Fibroblast of skin of abdomen (primary cell): ENCODE measurements around the gene FMO5.
A peak's percentile ranks its signal among the peaks of the same experiment; 100 is the strongest.
"Not testable (repeated sequence)": the region's sequence is repeated elsewhere in the genome, so short reads cannot be mapped to it uniquely, and the experiment has no call there.

ENCODE experiments used
- DNase-seq: peaks from one replicate; pipeline ENCODE4 v3.0.0-alpha.2; 2013

The FMO5 gene

DNA sequence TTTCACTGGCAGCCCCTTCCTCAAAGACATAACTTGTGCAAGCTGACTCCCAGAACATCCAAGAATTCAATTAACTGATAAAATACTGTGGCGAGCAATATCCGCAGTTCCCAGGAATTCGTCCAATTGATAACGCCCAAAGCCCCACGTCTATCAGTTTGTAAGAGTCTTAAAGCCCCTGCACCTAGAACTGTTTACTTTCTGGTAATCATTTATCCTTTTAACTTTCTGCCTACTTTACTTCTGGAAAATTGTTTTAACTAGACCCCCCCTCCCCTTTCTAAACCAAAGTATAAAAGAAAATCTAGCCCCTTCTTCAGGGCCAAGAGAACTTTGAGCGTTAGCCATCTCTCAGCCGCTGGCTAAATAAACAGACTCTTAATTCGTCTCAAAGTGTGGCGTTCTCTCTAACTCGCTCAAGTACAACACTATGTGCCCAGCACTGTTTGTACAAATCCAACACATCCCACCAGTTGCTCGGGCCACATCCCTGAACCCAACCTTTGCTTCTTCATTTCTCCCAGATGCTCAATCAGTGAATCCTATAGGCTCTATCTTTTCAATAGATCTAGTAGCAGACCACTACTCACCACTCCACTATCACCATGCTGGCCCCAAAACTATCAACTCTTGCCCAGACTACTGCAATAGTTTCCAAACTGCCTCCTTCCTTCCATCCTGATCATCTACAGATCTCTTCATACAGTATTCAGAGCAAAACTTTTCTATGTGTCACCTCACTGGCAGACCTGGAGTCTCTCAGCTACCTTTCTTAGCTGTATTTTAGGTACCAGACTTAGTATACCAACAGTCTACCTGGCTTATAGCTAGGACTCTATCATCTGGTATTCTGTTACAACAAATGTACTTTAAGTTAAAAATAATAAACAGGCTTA is 14.0 kb upstream of the FMO5 start:
- no peak for DNase-seq

DNA sequence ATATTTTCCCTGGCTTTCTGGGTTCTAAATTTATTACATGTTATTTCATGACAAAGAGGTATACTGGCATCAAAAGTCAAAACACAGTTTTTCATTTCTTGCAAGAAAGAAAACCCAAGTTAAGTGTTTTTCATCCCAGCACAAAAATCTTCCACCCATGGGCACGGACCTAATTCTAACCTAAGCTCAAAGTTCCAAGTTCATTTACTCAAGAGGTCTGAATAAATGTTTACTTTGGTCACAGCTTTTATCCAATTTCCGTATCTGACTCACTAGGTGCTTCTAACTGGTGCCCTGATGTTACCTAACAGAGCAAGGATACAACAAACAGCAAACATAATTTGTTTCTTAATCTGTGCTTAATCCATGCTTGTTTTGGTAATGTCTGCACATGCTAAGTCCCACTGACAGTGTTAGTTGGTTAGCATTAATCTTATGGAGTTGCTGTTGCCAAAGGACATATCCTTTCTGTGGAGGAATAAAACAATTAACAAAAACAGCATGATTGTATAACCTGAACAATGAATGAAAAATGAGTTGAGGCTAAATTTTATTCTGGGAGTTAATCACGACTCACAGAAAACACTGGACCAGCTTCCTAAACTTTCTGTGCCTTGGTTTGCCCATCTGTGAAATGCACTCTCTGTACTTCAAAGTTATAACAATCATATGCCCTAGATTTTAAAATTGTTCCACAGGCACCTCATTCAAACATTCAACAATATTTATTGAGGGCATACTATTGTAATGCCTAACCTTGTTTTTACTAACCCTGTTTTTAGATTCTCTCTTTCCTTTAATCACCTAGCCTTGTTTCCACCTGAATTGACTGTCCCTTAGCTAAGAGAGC is 13.1 kb upstream of the FMO5 start:
- no peak for DNase-seq

DNA sequence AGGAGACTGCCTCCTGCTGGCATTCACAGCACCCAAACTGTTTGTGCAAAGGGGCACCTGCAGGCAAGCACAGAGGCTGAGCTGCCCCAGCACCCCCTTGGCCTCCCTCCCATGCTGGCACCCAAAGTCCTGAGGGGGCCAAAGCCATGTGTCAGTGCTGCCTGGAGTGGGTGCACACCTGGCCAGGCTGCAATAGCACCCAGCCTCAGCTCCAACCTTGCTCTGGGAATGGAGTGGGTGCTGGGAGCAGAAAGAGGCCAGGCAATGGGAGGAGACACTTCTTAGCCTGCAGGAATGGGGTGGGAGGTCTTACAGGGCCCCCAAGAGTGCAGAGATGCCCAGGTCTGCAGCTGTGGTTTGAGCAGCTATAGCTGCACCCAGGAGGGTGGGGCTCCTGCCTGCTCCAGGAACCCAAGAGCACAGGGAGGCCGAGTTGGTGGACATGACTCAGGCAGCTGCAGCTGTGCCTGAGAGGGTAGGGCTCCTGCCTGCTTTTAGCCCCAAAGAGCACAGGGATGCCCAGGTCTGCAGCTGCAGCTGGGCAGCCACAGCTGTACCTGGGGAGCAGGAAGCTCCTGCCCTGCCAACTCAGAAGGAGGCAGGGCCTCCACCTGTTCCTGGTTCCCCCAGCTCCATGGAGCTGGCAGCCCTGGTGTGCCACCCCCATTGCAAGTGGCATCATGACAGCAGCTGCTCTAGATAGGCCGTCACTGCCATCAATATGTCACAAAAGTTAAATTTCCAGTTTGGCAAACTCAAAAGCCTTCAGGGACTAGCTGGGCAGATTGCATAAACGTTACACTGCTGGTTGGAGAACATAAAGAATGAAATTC is 12.0 kb upstream of the FMO5 start:
- DNase-seq: no peak

DNA sequence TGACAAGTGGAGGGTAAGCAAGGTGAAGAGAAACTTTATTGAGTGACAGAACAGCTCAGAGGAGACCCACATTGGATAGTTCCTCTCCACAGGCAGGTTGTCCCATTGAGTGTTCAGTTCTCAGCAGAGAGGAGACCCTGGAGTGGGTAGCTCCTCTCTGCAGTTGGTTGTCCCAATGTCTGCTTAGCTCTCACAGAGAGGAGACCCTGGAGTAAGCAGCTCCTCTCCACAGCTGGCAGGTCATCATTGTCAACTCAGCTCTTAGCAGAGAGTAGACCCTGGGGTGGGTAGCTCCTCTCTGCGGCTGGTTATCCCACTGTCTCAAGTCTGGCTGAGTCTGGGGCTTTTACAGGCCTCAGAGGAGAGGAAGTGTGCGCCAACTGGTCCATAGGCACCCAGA is 11.3 kb upstream of the FMO5 start:
- no peak for DNase-seq

DNA sequence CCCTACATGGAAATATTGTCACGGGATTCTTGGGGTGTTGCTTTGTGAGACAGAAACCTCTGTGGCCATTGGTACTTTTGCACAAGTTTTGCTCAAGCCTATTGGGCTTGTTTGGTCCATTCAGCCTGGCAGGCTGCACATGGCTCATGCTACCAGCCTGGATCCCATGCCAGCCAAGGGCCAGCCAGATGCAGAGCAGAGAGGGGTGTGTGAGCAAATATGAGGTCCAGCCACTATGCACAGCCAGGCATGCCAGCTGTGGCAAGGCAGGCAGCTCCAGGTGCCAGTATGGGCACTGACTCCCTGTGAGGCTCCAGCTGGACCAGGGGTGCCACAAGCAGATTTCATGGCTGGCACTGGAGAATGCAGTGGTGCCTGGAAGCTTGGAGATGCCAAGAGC is 10.7 kb upstream of the FMO5 start:
- DNase-seq: no peak

DNA sequence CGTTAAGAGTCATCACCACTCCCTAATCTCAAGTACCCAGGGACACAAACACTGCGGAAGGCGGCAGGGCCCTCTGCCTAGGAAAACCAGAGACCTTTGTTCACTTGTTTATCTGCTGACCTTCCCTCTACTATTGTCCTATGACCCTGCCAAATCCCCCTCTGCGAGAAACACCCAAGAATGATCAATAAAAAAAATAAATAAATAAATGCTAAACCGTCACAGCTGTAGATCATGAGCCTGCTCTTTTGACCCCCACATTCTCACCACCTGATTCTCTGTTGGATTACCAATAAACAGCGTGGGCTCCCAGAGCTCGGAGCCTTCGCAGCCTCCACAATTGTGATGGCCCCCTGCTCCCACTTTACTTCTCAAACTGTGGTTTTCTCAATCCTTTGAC is 8.8 kb upstream of the FMO5 start:
- DNase-seq: not testable (repeated sequence)

DNA sequence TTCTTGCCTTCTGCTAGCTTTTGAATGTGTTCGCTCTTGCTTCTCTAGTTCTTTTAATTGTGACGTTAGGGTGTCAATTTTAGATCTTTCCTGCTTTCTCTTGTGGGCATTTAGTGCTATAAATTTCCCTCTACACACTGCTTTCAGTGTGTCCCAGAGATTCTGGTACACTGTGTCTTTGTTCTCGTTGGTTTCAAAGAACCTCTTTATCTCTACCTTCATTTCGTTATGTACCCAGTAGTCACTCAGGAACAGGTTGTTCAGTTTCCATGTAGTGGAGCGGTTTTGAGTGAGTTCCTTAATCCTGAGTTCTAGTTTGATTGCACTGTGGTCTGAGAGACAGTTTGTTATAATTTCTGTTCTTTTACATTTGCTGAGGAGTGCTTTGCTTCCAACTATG is 5.9 kb upstream of the FMO5 start:
- not testable (repeated sequence) for DNase-seq

DNA sequence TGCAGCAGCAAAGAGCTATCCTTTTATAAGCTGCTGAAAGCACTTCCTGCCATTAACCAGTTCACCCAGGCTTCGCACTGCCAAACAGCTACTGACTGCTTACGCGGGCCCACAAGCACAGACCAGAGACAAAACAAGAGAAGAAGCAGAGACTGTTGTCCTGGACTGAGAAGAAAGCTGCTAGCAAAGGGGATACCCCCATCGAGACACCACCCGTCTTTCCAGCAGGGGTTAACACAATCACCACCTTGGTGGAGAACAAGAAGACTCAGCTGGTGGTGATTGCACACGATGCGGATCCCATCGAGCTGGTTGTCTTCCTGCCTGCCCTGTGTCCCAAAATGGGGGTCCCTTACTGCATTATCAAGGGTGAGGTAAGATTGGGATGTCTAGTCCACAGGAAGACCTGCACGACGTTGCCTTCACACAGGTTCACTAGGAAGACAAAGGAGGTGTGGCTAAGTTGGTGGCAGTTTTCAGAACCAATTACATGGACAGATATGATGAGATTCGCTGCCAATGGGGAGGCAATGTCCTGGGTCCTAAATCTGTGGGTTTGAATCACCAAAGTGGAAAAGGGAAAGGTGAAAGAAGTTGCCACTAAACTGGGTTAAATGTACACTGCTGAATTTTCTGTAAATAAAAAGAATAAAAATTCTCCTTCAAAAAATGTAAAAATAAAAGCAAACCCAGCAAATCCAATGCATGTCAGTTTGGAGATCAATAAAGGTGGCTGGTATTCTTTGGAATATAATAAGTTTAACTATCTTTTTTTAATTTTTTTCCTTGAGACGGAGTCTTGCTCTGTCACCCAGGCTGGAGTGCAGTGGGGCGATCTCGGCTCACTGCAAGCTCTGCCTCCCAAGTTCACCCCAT is 1.2 kb downstream of the FMO5 start:
- no peak for DNase-seq

DNA sequence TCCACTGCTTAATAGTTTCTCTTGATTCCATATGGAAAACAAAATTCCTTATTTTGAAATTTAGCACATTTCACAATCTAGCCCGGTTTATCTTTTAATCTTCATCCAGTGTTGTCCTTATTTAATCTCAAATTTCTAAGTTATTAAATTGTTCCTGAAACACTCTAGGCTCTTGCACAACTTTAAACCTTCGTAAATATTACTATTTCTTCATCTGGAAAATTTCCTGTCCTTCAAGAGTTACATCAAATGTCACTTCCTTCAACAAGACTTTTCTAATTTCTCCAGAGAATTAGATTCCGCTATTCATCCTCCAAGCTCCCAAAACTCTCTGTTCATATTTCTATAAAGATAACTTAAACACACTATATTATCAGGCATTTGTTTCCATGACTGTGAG is 6.5 kb downstream of the FMO5 start:
- no peak for DNase-seq

DNA sequence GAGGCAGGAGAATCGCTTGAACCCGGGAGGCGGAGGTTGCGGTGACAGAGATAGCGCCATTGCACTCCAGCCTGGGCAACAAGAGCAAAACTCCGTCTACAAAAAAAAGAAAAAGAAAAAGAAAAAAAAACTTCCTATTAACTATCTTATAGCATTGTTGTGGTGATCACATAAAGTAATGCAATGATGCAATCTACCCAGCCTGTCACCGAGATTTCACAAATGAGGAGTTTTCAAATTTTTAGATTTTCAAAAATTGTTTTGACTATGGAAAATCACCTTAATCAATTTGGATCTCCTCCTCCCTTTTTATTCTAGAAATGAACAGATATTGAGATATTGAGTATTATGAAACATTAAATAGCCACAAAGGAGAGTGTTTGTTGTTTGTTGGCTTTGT is 8.0 kb downstream of the FMO5 start:
- no peak for DNase-seq

DNA sequence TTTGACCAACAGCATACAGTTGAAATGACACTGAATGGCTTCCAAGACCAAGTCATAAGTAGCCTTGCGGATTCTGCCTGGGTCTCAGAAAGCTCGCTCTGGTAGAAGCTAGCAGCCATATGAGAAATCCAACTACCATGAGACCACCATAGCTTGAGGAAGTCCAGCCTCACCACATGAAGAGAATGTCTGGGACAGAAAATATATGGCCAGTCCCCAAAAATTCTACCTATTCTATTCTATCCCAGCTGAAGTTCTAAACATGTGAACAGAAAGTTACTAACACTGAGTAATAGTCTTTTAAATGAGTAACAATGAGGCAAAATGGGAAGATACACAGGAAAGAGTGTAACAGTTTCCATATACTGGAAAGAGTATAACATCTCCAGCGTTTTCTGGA is 9.0 kb downstream of the FMO5 start:
- no peak for DNase-seq

DNA sequence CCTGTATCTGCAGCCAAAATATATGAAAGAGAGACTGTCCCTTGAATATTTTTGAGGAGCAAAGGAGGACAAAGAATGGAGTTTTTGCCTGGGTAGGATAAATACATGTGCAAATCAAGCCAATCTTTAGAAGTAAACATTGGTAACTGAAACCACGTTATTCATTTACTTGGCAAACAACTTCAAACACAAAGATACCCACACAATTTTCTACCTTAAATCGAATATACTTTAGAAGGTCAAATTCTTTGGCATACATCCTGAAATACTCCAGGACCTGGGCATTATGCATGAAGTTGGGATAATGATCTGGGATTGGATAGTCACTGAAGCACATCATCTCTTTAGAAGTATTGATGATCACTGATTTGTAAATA is 9.6 kb downstream of the FMO5 start:
- no peak for DNase-seq

DNA sequence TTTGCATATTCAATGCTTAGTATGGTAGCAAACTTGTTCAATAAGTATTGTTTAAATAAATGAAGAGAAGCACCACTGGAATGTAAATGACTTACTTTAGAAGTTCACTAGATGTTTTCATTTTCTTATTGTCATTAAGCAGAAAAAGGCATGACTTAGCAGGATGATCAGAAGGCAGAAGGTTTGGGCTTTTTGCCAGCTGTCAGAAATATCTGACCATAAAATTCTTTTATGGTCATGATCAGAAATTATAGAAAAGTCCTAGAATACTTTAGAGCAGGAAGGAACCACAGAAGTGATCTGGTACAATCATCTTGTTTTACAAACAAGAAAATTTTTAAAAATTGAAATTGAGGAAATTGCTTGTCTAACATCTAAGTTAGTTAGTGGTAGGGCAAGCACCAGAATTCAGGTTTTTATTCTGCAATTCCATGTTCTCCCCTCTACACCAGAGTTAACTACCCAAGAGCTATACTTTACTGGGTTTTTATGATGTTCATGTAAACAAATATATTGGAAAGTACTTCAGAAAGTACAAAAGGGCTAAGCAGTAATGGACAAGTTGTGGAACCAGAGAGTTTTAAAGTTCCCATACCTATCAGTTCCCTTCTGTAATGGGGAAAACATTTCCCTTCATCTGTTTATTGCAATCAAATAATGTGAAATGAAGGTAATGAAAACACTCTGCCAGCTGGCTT is 10.1 kb downstream of the FMO5 start:
- DNase-seq: peak; percentile 31

DNA sequence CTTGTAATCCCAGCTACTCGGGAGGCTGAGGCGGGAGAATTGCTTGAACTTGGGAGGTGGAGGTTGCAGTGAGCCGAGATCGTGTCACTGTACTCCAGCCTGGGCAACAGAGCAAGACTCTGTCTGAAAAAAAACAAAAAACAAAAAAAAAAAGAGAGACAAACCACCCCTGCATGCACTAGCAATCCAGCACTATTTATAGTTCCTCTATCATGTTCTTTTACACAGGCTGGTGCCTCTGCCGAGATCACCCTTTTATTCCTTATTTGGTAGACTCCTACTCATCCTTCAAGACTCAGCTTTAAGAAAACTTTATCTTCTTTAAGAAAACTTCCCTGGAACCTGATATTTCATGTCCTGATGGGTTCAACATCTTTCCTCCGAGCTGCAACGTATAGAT is 10.8 kb downstream of the FMO5 start:
- DNase-seq: no peak

DNA sequence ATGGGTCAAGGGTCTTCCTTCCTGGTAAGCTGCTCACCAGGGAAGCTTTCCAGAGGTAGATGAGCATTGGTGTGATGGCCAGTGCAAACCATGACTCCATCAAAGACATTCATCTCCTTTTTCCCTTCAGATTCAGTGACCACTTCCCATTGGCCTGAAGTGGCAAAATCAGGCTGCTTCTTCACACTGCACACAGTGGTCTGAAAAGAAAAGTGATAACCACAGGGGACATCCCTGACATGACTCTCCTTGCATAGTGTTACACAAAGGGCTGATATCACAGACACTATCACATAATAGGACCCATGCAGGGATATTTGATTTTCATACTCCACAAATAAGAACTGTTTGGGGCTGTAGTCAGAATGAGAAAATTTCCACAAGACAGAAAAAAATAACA is 11.9 kb downstream of the FMO5 start:
- no peak for DNase-seq

DNA sequence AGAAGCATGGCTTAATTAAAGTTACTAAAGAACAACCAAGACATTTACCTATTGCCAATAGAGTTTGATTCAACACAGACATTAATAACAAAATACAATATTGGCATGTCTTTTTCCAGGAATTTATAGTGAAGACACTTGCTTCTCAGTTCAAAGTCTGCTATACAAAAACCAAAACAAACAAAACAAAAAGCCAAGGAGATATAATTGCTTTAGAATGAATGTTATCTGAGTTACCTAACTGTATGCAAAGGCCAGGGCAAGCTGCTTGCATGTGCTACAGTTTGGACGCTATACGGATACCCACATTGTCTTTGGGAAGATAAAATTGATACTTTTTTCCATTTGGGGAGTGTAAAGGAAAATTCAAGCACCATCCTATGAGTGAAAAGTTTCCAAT is 13.6 kb downstream of the FMO5 start:
- DNase-seq: no peak

DNA sequence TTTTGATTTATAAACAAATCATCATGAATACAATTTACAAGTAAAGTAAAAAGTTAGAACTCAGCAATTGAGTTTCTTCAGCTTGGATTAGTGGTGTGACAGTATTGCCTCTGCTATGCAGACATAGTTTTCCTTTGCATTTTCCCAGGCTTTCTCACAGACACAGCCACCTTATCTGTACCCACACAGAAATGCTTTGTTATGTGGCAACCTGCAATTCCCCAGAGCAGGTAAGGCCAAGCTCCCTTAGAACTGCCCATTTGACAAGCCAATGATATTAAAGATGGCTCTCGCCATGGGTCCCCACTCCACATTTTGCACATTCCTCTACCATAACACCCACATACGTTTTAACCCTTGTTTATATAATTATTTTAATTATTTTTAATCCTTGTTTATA is 14.2 kb downstream of the FMO5 start:
- DNase-seq: no peak

DNA sequence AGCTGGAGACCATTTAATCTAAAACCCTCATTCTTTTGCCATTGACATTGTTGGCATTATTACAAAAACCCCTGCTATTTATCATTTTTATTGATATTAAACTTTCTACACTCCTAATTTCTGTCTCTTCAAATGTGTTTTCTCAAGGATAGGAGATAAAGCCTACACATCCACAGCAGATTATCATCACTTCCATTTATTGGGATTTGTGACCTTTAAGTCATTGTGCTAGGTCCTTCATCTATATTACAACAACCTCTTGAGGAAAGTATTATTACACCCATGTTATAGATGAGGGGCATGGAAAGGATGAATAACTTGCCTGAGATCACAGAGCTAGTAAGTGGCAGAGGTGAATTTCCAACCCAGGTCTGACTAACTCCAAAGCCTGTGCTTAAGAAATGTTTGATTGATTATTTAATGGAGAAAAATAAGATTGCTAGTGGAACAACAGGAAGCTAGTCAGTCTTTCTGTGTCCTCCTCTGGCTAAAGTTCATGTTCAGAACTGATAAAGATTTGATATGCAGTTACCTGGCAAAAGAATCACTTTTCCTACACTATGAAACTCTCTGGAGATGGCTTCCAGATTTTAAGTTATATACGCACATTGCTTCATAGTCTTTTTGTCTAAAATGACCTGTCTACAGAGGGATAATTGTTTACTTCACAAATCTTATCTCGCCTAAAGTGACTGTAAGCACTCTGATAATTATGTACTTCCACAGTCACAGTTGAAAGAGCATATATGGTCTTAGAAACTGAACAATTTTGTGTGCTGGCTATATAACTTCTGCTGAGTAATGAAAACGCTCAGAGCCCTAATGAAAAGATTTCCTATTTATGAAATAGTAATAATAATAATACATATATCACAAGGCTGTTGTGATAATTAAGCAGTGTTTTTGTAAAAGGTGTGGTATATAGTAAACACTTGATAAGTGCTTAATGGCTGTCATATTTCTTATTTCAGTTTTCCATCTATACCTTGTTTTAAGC is 15.0 kb downstream of the FMO5 start:
- no peak for DNase-seq

DNA sequence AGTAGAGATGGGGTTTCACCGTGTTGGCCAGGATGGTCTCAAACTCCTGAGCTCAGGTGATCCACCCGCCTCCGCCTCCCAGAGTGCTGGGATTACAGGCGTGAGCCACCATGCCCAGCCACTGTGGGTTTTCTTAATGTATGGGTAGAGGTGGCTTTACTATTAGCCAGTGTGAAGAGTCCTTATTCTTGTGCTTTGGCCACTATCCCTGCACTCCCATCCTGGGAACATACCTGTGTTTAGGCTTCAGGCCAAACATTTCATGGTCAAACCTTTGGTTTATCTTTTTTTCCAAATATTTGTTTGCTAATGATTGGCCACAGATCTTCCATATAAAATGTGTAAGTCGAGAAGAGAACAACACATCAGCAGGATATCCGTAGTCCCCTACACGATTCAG is 16.5 kb downstream of the FMO5 start:
- DNase-seq: no peak

DNA sequence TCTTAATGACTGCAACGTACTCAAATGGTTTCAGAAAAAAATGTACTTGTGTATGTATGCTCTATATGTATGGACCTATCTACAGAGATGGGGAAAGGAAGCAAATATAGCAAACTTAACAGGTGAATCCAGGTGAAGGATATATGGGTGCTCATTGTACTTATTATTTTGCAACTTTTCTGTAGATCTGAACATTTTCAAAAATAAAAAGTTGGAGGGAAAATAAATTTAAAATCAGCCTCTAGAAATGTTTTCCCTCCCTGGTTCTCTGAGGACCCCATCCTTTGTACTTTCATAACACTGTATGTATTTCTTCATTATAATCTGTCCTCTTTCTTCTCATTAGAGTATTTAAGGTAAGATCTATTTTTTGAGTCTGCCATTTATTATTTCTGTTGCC is 17.9 kb downstream of the FMO5 start:
- DNase-seq: no peak
